ENCODE measurements around the gene ZNF710. TPM values are rescaled to one million over a fixed set of nuclear protein-coding genes. Genes with fewer than 3 reads are reported as not detected.

ZNF710 gene
- total RNA-seq, 3 donors from 2014 or later, result 21.7 to 28.2 (median 25.0) TPM

DNA sequence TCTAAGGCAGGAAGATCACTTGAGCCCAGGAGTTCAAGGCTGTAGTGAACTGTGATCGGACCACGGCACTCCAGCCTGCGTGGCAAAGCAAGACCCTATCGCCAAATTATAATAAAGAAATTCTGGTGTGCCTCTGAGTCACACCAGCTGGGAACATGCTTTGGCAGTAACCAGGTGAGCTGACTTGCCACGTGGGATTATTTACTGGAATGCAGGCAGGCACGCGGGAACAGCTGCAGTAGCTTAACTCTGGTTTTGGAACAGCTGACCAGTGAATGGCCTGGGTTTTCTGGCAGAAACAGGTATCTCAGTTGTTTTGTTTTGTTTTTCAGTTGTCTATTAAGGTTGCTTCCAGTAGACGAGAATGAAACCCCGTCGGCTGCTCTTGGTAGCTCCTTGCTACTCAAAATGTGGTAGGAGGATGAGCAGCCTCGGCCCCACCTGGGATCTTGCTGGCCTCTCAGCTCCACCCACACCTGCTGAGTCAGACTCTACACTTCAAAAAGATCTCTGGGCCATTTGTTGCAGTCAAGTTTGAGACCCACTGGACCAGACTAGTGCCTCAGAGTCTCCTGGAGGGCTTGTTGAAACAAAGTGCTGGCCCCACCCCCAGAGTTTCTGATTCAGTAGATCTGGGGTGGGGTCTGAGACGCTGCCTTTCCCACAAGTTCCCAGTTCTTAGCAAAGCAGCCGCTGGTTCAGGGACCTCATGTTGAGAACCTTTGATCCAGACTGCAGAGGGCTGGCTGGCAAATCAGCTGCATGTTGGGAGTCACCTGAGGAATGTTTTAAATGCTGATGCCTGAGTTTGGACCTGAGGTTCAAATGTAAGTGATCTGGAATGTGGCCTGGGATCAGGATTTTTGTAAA is 74.5 kb downstream of the ZNF710 start:
- Mint-ChIP-seq H3K36me3 (ENCODE audit: insufficient read depth) (no peaks in the 10 kb centered on the region), H3K4me3 (no peak overlapping the region), H3K9me3 (no peaks in the 10 kb centered on the region), H3K4me1 (ENCODE audit: low read depth) (peaks cover 10% of the 10 kb centered on the region), H3K27me3 (ENCODE audit: low read depth) (no peaks in the 10 kb centered on the region)
- ATAC-seq (peak; percentile 57 to 61), DNase-seq (no peak)

DNA sequence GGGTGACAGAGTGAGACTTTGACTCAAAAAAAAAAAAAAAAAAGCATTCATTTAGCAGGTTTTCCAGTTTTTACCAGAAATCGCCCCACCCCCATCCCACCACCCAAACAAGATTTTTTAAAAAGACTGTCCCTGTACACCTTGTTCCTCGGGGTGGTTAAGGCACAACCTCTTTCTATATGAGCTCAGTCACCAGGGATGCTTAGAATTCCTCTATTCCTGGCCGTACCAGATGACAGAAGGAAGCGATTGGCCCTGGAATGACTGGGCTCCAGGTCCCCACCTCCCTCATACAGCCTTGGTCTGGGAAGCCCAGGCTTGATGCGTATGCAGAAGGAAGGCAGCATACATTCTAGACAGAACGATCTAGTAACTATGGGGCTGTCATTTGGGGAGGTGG is 75.6 kb downstream of the ZNF710 start:
- H3K4me1 Mint-ChIP-seq (ENCODE audit: low read depth), result peaks cover 7% of the 10 kb centered on the region
- H3K9me3 Mint-ChIP-seq, result no peaks in the 10 kb centered on the region
- H3K36me3 Mint-ChIP-seq (ENCODE audit: insufficient read depth), result peaks cover 2% of the 10 kb centered on the region
- H3K27me3 Mint-ChIP-seq (ENCODE audit: low read depth), result no peaks in the 10 kb centered on the region
- no peak overlapping the region for H3K4me3 Mint-ChIP-seq
- DNase-seq (no peak), ATAC-seq (no peak)

DNA sequence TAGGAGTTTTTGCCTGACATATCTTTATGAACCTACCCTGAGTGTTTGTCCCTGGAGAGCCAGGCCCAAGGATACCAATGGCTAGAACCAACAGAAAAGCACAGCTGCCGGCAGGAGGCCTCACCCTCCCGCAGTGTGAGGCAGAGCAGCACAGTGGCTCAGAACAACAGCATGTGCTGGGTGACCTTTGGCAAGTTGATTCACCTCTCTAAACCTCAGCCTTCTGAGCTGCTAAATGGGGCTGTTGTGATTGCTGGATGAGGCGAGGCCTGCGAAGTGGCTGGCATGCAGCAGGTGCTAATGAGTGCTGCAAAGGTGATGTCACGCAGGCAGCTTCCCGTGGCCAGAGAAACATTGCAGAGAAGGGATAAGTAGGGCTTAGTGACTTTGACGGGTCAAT is 77.8 kb downstream of the ZNF710 start:
- Mint-ChIP-seq H3K36me3 (ENCODE audit: insufficient read depth) (peaks cover 2% of the 10 kb centered on the region), H3K9me3 (no peaks in the 10 kb centered on the region), H3K4me1 (ENCODE audit: low read depth) (peaks cover 7% of the 10 kb centered on the region), H3K27me3 (ENCODE audit: low read depth) (no peaks in the 10 kb centered on the region), H3K4me3 (no peak overlapping the region)
- DNase-seq (no peak), ATAC-seq (no peak)

DNA sequence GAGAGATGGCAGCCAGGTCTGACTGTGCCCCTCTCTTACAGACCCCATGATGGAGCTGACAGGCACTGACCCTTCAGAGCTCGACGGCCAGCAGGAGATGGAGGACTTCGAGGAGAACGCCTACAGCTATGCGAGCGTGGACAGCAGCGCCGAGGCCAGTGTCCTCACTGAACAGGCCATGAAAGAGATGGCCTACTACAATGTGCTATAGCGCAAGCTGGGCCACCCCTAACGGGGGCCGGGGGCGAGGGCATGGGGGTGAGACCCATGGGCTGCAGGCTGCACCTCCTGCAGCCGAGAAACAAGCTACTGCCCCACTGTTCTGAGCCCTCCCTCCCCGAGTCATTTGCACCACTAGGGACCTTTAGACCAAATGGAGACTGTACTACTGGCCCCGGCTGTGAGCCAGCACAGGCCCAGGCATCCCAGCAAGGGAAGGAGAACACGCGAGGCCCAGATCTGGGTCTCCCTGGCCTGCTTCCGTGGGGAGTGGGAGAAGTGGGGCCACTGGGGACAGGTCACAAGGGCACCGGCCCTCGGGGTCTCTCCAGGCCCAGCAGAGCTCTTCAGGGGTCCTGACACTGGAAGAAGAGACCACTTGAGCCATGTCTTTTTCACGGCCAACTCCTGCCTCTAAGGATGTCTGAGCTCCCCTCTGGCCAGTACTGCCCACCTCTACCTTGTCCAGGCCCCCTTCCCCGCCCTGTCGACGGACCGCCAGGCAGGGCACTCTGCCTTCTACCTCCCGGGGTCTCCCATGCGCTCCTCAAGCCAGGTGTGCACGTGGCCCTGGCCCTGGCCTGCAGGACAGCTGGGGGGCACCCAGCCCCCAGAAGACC is 78.7 kb downstream of the ZNF710 start:
- no peak overlapping the region for H3K4me3 Mint-ChIP-seq
- peaks cover 2% of the 10 kb centered on the region for H3K36me3 Mint-ChIP-seq (ENCODE audit: insufficient read depth)
- H3K4me1 Mint-ChIP-seq (ENCODE audit: low read depth), result peaks cover 7% of the 10 kb centered on the region
- H3K27me3 Mint-ChIP-seq (ENCODE audit: low read depth), result no peaks in the 10 kb centered on the region
- ATAC-seq, result no peak
- H3K9me3 Mint-ChIP-seq, result no peaks in the 10 kb centered on the region
- no peak for DNase-seq

DNA sequence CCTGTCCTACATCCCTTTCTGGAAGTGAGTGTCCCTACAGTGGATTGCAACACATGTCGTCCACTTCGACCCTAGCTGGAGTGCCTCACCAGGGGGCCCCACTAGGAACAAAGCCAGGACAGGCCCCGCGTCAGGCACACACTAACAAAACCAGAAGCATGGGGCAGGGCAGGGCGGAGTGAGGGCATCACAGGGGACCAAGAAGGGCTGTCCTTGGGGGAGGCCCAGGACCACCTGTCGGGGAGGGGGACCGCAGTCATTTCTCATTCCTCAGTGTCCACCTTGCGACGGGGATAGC is 79.3 kb downstream of the ZNF710 start:
- H3K36me3 Mint-ChIP-seq (ENCODE audit: insufficient read depth), result peaks cover 2% of the 10 kb centered on the region
- H3K4me3 Mint-ChIP-seq, result no peak overlapping the region
- no peak for ATAC-seq
- no peak for DNase-seq
- no peaks in the 10 kb centered on the region for H3K27me3 Mint-ChIP-seq (ENCODE audit: low read depth)
- H3K9me3 Mint-ChIP-seq, result no peaks in the 10 kb centered on the region
- H3K4me1 Mint-ChIP-seq (ENCODE audit: low read depth), result peaks cover 7% of the 10 kb centered on the region

DNA sequence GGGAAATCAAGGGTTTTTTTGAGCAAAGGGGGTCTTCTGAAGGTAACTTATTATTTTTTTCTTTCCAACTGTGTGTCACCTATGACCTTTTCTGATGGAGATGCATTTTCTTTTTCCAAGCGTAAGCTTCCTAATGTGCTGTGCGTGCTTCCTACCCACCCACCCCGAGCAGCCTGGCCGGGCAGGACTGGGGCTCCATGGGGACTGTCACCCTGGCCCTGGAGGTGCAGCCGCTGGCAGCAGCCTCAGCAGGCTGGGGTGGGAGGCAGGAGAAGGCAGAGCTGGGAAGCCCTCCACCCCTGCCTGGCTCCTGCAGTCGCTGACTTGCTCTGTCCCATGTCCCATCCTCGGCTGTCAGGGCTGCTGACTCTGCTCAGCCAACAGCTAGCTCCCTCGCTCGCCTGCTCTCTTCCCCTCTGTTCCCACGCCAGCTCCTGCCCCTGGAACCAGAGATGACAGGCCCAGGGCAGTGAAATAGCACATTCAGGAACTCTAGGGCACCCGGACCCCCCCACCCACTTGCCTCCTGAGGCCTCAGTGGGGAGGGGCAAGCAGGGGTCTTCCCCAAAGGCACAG is 79.8 kb downstream of the ZNF710 start:
- Mint-ChIP-seq H3K4me1 (ENCODE audit: low read depth) (peaks cover 3% of the 10 kb centered on the region), H3K9me3 (no peaks in the 10 kb centered on the region), H3K27me3 (ENCODE audit: low read depth) (no peaks in the 10 kb centered on the region), H3K36me3 (ENCODE audit: insufficient read depth) (peaks cover 2% of the 10 kb centered on the region), H3K4me3 (no peak overlapping the region)
- ATAC-seq (no peak), DNase-seq (no peak)

DNA sequence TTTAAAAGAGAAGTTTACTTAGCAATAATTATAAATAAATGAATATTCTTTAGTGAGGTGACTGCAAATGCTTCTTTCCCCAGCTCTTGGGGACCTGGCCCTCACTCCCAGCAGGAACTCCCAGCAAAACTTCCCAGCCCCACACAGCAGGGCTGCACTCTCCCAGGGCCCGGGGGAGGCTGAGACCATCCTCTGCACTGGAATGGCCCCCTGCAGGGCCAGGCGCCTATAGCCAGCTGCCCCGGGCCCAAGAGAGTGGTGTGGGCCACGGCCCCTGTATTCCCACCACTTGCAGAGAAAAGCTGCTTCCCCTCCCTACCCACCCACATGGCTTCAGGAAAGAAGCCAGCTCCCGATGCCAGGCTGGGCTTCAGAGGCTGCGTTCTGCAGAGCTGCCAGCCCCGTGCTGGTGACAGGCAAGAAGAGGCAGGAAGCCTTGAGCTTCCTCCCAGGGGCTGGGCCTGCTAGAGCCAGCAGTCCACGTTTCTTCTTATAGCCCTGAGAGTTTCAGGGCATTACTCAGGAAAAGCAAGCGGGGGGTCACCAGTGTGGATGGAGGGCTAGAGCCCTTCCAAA is 81.1 kb downstream of the ZNF710 start:
- no peak for DNase-seq
- no peaks in the 10 kb centered on the region for H3K27me3 Mint-ChIP-seq (ENCODE audit: low read depth)
- peaks cover 2% of the 10 kb centered on the region for H3K4me1 Mint-ChIP-seq (ENCODE audit: low read depth)
- ATAC-seq, result no peak
- no peak overlapping the region for H3K4me3 Mint-ChIP-seq
- peaks cover 9% of the 10 kb centered on the region for H3K36me3 Mint-ChIP-seq (ENCODE audit: insufficient read depth)
- no peaks in the 10 kb centered on the region for H3K9me3 Mint-ChIP-seq

DNA sequence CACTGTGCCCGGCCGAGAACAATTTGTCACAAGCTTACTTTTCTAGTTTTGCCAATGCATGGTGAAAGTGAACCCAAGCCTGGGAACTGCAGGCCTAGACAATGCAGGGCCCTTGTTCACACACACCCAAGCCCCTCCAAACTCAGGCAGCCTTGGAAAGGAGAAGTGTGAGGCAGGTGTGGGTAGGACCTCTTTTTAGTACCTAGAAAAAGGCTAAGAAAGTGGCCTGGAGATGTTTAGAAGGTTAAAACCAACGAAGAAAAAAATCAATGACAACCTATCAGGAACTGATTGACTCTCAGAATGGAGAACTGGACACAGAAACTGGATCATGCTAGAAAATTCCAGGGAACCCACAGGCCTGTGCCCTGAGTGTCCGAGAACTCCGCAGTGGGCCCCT is 82.3 kb downstream of the ZNF710 start:
- DNase-seq, result no peak
- Mint-ChIP-seq H3K36me3 (ENCODE audit: insufficient read depth) (peaks cover 14% of the 10 kb centered on the region), H3K27me3 (ENCODE audit: low read depth) (no peaks in the 10 kb centered on the region), H3K4me3 (no peak overlapping the region), H3K4me1 (ENCODE audit: low read depth) (peaks cover 2% of the 10 kb centered on the region), H3K9me3 (no peaks in the 10 kb centered on the region)
- ATAC-seq, result no peak

DNA sequence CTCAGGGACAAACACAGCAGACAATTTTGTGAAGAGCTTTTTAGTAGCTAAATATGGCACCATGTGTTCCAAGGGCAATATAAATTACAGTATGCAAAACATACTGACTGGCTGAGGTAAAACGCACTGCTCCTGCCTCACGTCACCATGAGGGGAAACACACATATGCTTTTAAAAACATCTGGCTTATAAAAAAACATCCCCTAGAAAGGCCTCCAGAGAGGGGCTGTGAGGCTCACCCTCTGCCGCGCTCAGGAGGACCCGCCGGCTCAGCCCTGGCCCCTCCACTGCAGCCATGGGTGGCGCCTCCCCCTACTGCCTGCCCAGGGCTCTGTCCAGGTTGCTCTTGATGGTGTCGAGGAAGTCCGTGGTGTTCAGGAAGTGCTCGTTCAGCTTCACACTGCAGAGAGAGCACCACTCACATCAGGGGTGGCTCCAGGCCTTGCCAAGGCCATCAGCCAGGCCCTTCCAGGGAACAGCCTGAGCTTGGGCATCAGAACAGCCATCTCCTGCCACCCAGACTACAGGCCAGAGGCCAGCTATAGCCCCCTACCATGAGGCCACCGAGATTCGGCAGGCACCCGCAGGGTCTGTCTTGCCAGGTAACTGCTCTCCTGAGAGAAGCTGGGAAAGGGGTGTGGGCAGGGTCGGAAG is 83.0 kb downstream of the ZNF710 start:
- Mint-ChIP-seq H3K4me1 (ENCODE audit: low read depth) (peaks cover 2% of the 10 kb centered on the region), H3K9me3 (no peaks in the 10 kb centered on the region), H3K4me3 (no peak overlapping the region), H3K36me3 (ENCODE audit: insufficient read depth) (peaks cover 14% of the 10 kb centered on the region), H3K27me3 (ENCODE audit: low read depth) (no peaks in the 10 kb centered on the region)
- ATAC-seq (no peak), DNase-seq (no peak)

DNA sequence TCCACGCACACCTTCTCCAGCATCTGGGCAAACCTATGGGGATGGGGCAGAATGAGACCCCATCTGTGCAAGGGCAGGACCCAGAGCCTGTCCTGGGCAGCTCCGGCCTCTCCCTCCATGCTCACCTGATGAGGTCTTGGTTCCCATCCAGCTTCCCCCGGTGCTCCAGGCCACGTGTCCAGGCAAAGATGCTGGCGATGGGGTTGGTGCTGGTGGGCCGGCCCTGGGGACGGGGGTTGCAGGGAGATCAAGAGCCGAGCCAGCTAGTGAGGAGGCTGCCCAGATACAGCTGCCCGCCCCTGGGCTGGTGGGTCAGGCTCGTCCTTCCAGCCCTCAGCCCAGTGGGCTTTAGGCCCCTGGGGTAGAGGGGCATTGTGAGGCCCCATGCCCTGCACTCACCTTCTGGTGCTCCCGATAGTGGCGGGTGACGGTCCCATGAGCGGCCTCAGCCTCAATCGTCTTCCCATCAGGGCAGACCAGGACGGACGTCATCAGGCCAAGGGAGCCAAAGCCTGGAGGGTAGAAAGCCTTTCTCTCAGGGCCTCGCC is 83.8 kb downstream of the ZNF710 start:
- Mint-ChIP-seq H3K36me3 (ENCODE audit: insufficient read depth) (peaks cover 16% of the 10 kb centered on the region), H3K9me3 (no peaks in the 10 kb centered on the region), H3K4me1 (ENCODE audit: low read depth) (peaks cover 2% of the 10 kb centered on the region), H3K27me3 (ENCODE audit: low read depth) (no peaks in the 10 kb centered on the region), H3K4me3 (no peak overlapping the region)
- ATAC-seq (no peak), DNase-seq (no peak)

DNA sequence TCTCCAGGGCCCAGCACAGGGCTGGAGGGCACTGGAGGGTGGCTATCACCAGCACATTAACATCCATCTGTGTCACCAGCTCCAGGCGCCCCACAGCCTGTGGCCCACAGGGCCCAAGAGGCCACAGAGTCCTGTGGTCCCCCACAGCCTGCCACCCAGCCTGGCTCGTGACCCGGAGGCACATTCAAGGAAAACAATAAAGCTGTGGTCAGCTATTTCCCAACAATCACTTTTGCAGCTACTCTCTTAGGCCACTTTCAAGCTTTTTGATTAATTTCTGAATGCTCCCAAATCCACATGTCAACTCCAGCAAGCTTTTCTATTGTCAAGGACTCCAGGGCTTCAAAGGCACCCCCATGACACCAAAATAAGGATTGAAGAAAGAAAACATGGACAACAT is 84.4 kb downstream of the ZNF710 start:
- H3K4me1 Mint-ChIP-seq (ENCODE audit: low read depth), result peaks cover 2% of the 10 kb centered on the region
- no peaks in the 10 kb centered on the region for H3K9me3 Mint-ChIP-seq
- no peak overlapping the region for H3K4me3 Mint-ChIP-seq
- H3K27me3 Mint-ChIP-seq (ENCODE audit: low read depth), result no peaks in the 10 kb centered on the region
- no peak for ATAC-seq
- peaks cover 16% of the 10 kb centered on the region for H3K36me3 Mint-ChIP-seq (ENCODE audit: insufficient read depth)
- no peak for DNase-seq

DNA sequence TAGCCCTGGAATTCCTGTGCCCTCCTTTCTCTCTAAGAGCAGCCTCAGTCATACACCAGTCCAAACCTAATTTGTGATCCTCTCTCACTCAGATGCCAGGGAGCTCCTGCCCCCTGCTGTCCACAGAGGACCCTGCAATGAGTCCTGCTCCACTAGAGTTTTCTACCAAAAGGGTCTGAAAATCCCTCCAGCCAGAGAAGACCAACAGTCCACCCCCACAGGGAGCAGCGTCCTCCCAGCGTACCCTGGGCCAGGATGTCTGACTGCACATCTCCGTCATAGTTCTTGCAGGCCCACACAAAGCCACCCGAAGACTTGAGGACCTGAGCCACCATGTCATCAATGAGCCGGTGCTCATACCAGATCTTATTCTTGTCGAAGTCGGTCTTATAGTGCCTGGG is 85.7 kb downstream of the ZNF710 start:
- Mint-ChIP-seq H3K27me3 (ENCODE audit: low read depth) (no peaks in the 10 kb centered on the region), H3K4me3 (no peak overlapping the region), H3K4me1 (ENCODE audit: low read depth) (peaks cover 2% of the 10 kb centered on the region), H3K36me3 (ENCODE audit: insufficient read depth) (peaks cover 14% of the 10 kb centered on the region), H3K9me3 (no peaks in the 10 kb centered on the region)
- ATAC-seq (peak; percentile 77 to 78), DNase-seq (peak; percentile 43)

DNA sequence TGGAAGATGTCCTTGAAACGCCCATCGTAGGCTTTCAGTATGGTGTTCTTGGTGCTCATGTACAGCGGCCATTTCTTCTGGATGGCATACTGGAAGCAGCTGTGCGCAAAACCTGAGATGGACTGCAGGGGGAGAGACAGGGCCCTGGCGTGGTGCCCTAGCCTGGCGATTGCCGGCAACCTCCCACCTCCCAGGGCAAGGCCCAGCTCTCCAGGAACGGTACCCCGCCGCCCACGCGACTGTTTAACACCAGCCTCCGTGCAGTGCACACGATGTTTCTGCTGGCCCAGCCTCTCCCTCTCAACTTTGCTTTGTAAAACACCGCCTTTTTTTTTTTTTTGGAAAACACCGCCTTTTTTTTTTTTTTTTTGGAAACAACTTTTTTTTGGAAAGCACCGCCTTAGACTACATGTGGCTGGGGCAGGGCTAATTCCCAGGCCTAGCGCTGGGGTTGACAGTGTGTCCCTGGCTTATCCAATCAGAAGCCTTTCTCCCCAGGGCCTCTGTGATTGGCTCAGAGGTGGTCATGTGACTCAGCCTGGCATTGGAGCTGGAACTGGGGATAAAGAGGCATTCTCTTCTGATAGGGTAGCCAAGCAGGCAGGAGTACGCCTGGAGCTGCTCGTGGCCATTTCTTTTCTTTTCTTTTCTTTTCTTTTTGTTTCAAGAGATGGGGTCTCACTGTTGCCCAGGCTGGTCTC is 86.5 kb downstream of the ZNF710 start:
- peaks cover 2% of the 10 kb centered on the region for H3K4me1 Mint-ChIP-seq (ENCODE audit: low read depth)
- H3K9me3 Mint-ChIP-seq, result no peaks in the 10 kb centered on the region
- H3K27me3 Mint-ChIP-seq (ENCODE audit: low read depth), result no peaks in the 10 kb centered on the region
- no peak for DNase-seq
- ATAC-seq, result peak; percentile 63 to 64
- H3K4me3 Mint-ChIP-seq, result no peak overlapping the region
- peaks cover 16% of the 10 kb centered on the region for H3K36me3 Mint-ChIP-seq (ENCODE audit: insufficient read depth)
